Keratinocyte (primary cell): ENCODE data around the gene ADIPOR2.

Experiments used
- EZH2 ChIP-seq: IDR thresholded peaks from one replicate; pipeline ENCODE4 v1.6.1; 2012; ENCODE audit warnings: inconsistent platforms, mild to moderate bottlenecking, low read length, moderate library complexity
- TF ChIP-seq, protein P1 (sequence below), 3 experiments: IDR thresholded peaks in 1 of 3; conservative IDR thresholded peaks in 1 of 3; optimal IDR thresholded peaks in 1 of 3; 2 replicates in 2 of 3; 3 replicates in 1 of 3; pipeline versions ENCODE3 to v1.5.1; 2011; ENCODE audit warnings: low read length in 3 of 3, mild to moderate bottlenecking in 3 of 3, moderate library complexity in 2 of 3, control low read depth in 1 of 3, inconsistent platforms in 1 of 3; ENCODE audit not compliant: insufficient read depth in 2 of 3; ENCODE audit errors: extremely low read depth in 1 of 3

DNA sequence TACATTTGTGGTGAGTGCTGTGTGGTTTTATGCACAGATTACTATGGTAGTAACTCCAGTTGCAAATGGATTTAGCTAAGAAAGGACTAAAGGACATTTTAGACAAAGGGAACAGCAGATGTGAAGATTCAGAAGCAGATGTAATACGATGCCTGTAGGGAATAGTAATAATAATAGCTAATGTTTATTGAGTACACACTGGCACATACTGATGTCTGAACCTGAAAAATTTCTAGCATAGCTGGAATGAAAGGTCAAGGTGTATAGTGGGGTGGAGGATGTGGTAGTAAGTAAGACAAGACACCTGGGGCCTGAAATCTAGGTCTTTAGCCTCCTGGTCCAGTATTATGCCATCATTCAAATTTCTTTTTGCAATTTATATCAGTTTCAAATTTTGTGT is 75.2 kb downstream of the ADIPOR2 start:
- TF ChIP-seq, protein P1, sequence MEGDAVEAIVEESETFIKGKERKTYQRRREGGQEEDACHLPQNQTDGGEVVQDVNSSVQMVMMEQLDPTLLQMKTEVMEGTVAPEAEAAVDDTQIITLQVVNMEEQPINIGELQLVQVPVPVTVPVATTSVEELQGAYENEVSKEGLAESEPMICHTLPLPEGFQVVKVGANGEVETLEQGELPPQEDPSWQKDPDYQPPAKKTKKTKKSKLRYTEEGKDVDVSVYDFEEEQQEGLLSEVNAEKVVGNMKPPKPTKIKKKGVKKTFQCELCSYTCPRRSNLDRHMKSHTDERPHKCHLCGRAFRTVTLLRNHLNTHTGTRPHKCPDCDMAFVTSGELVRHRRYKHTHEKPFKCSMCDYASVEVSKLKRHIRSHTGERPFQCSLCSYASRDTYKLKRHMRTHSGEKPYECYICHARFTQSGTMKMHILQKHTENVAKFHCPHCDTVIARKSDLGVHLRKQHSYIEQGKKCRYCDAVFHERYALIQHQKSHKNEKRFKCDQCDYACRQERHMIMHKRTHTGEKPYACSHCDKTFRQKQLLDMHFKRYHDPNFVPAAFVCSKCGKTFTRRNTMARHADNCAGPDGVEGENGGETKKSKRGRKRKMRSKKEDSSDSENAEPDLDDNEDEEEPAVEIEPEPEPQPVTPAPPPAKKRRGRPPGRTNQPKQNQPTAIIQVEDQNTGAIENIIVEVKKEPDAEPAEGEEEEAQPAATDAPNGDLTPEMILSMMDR (optimal IDR thresholded peaks at IDR 0.05 in 1 of 3, IDR thresholded peaks at IDR 0.05 in 1 of 3, conservative IDR thresholded peaks at IDR 0.05 in 1 of 3; ENCODE audit: extremely low read depth in 1 of 3, insufficient read depth in 2 of 3, low read length in 3 of 3): no peak
- TF ChIP-seq EZH2: no peak
